GM12878 (cell line): Measurements from ENCODE around the gene FRMD3.

Experiments used
- CREB1 ChIP-seq: IDR thresholded peaks from 2 replicates; pipeline ENCODE4 v1.6.1; 2012; ENCODE audit warnings: low read depth, mild to moderate bottlenecking, inconsistent platforms
- NRF1 ChIP-seq: conservative IDR thresholded peaks from 2 replicates; pipeline ENCODE4 v1.6.1; 2011; ENCODE audit warnings: mild to moderate bottlenecking, low read depth, low read length, improper control_type of control experiment
- POLR2A ChIP-seq: IDR thresholded peaks from 2 replicates; pipeline ENCODE4 v1.6.1; 2011; ENCODE audit warnings: low read depth, mild to moderate bottlenecking, low read length
- POLR2AphosphoS5 ChIP-seq: IDR thresholded peaks from 2 replicates; pipeline ENCODE4 v1.6.1; 2011; ENCODE audit warnings: mild to moderate bottlenecking, low read length, inconsistent platforms
- RBBP5 ChIP-seq: fragments of 200-600 bp; sonication (generic); conservative IDR thresholded peaks from 2 replicates; pipeline ENCODE4 v1.6.1; 2016
- TF ChIP-seq, protein P1 (sequence below), 3 experiments: IDR thresholded peaks in 2 of 3; conservative IDR thresholded peaks in 1 of 3; 2 replicates each; pipeline ENCODE4 v1.5.1; 2011; ENCODE audit warnings: low read depth in 3 of 3, low read length in 3 of 3, mild to moderate bottlenecking in 3 of 3, control low read depth in 2 of 3, moderate library complexity in 2 of 3, inconsistent platforms in 1 of 3, mixed read lengths in 1 of 3; ENCODE audit not compliant: control insufficient read depth in 2 of 3, insufficient read depth in 1 of 3; ENCODE audit errors: extremely low read depth in 1 of 3
- TF ChIP-seq, protein P2 (sequence below): fragments of 450-650 bp; IDR thresholded peaks from 2 replicates; pipeline ENCODE4 v1.6.1; 2017; ENCODE audit warnings: mild to moderate bottlenecking
- TF ChIP-seq, protein P3 (sequence below): IDR thresholded peaks from 2 replicates; pipeline ENCODE4 v1.6.1; 2012; ENCODE audit warnings: mild to moderate bottlenecking, low read depth, low read length
- TF ChIP-seq, protein P4 (sequence below): IDR thresholded peaks from 2 replicates; pipeline ENCODE4 v1.6.1; 2012; ENCODE audit warnings: low read length, inconsistent platforms
- TF ChIP-seq, protein P5 (sequence below): fragments of 450-650 bp; conservative IDR thresholded peaks from 2 replicates; pipeline ENCODE4 v1.6.1; 2017; ENCODE audit warnings: mild to moderate bottlenecking, moderate library complexity

DNA sequence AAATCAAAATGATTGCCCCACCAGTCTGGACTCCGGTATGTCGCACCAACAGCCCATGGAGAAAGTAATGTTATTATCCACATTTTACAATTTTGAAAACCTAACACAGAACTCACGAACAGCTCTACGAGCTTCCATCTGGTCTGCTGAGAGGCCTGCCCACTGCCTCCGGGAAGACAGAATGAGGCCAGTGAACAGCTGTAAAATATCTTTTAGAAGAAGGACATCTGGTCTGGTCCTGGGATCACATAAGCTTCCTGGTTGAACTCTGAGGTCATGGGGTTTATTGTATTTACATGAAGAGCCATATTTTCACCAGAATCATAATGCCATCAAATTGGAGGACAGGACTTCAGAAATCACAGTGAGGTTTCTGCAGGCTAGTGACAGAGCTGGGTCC lies 89.0 kb downstream of the FRMD3 start:
- TF ChIP-seq CREB1 (no peak), NRF1 (no peak), POLR2A (no peak), RBBP5 (no peak), POLR2AphosphoS5 (no peak)
- TF ChIP-seq, protein P1, sequence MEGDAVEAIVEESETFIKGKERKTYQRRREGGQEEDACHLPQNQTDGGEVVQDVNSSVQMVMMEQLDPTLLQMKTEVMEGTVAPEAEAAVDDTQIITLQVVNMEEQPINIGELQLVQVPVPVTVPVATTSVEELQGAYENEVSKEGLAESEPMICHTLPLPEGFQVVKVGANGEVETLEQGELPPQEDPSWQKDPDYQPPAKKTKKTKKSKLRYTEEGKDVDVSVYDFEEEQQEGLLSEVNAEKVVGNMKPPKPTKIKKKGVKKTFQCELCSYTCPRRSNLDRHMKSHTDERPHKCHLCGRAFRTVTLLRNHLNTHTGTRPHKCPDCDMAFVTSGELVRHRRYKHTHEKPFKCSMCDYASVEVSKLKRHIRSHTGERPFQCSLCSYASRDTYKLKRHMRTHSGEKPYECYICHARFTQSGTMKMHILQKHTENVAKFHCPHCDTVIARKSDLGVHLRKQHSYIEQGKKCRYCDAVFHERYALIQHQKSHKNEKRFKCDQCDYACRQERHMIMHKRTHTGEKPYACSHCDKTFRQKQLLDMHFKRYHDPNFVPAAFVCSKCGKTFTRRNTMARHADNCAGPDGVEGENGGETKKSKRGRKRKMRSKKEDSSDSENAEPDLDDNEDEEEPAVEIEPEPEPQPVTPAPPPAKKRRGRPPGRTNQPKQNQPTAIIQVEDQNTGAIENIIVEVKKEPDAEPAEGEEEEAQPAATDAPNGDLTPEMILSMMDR (IDR thresholded peaks at IDR 0.05 in 2 of 3, conservative IDR thresholded peaks at IDR 0.05 in 1 of 3; ENCODE audit: control insufficient read depth in 2 of 3, extremely low read depth in 1 of 3, insufficient read depth in 1 of 3, low read depth in 3 of 3, low read length in 3 of 3), result no peak
- TF ChIP-seq, protein P2, sequence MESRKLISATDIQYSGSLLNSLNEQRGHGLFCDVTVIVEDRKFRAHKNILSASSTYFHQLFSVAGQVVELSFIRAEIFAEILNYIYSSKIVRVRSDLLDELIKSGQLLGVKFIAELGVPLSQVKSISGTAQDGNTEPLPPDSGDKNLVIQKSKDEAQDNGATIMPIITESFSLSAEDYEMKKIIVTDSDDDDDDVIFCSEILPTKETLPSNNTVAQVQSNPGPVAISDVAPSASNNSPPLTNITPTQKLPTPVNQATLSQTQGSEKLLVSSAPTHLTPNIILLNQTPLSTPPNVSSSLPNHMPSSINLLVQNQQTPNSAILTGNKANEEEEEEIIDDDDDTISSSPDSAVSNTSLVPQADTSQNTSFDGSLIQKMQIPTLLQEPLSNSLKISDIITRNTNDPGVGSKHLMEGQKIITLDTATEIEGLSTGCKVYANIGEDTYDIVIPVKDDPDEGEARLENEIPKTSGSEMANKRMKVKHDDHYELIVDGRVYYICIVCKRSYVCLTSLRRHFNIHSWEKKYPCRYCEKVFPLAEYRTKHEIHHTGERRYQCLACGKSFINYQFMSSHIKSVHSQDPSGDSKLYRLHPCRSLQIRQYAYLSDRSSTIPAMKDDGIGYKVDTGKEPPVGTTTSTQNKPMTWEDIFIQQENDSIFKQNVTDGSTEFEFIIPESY, result no peak
- TF ChIP-seq, protein P3, sequence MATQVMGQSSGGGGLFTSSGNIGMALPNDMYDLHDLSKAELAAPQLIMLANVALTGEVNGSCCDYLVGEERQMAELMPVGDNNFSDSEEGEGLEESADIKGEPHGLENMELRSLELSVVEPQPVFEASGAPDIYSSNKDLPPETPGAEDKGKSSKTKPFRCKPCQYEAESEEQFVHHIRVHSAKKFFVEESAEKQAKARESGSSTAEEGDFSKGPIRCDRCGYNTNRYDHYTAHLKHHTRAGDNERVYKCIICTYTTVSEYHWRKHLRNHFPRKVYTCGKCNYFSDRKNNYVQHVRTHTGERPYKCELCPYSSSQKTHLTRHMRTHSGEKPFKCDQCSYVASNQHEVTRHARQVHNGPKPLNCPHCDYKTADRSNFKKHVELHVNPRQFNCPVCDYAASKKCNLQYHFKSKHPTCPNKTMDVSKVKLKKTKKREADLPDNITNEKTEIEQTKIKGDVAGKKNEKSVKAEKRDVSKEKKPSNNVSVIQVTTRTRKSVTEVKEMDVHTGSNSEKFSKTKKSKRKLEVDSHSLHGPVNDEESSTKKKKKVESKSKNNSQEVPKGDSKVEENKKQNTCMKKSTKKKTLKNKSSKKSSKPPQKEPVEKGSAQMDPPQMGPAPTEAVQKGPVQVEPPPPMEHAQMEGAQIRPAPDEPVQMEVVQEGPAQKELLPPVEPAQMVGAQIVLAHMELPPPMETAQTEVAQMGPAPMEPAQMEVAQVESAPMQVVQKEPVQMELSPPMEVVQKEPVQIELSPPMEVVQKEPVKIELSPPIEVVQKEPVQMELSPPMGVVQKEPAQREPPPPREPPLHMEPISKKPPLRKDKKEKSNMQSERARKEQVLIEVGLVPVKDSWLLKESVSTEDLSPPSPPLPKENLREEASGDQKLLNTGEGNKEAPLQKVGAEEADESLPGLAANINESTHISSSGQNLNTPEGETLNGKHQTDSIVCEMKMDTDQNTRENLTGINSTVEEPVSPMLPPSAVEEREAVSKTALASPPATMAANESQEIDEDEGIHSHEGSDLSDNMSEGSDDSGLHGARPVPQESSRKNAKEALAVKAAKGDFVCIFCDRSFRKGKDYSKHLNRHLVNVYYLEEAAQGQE, result no peak
- TF ChIP-seq, protein P4, sequence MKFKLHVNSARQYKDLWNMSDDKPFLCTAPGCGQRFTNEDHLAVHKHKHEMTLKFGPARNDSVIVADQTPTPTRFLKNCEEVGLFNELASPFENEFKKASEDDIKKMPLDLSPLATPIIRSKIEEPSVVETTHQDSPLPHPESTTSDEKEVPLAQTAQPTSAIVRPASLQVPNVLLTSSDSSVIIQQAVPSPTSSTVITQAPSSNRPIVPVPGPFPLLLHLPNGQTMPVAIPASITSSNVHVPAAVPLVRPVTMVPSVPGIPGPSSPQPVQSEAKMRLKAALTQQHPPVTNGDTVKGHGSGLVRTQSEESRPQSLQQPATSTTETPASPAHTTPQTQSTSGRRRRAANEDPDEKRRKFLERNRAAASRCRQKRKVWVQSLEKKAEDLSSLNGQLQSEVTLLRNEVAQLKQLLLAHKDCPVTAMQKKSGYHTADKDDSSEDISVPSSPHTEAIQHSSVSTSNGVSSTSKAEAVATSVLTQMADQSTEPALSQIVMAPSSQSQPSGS, result no peak
- TF ChIP-seq, protein P5, sequence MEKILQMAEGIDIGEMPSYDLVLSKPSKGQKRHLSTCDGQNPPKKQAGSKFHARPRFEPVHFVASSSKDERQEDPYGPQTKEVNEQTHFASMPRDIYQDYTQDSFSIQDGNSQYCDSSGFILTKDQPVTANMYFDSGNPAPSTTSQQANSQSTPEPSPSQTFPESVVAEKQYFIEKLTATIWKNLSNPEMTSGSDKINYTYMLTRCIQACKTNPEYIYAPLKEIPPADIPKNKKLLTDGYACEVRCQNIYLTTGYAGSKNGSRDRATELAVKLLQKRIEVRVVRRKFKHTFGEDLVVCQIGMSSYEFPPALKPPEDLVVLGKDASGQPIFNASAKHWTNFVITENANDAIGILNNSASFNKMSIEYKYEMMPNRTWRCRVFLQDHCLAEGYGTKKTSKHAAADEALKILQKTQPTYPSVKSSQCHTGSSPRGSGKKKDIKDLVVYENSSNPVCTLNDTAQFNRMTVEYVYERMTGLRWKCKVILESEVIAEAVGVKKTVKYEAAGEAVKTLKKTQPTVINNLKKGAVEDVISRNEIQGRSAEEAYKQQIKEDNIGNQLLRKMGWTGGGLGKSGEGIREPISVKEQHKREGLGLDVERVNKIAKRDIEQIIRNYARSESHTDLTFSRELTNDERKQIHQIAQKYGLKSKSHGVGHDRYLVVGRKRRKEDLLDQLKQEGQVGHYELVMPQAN, result no peak
